Stomach smooth muscle (tissue), 2 donors: ENCODE measurements around the gene GPR146.
"Not testable (repeated sequence)": the region's sequence is repeated elsewhere in the genome, so short reads cannot be mapped to it uniquely, and the experiment has no call there.

Experiments used
- H3K27ac ChIP-seq: one replicate; pipeline ENCODE4 v1.7.0; 2013; ENCODE audit warnings: mild to moderate bottlenecking, low read length, inconsistent platforms
- H3K27me3 ChIP-seq, 2 donors: one replicate each; pipeline ENCODE4 v1.7.0; 2013; ENCODE audit warnings: low read length in 2 of 2; ENCODE audit not compliant: insufficient read depth in 2 of 2, control insufficient read depth in 1 of 2
- H3K36me3 ChIP-seq, 2 donors: one replicate each; pipeline ENCODE4 v1.7.0; 2013; ENCODE audit warnings: low read length in 2 of 2; ENCODE audit not compliant: control insufficient read depth in 2 of 2, insufficient read depth in 2 of 2
- H3K4me1 ChIP-seq: one replicate; pipeline ENCODE4 v1.7.0; 2013; ENCODE audit warnings: low read length; ENCODE audit not compliant: control insufficient read depth, insufficient read depth
- H3K4me3 ChIP-seq, 2 donors: one replicate each; pipeline ENCODE4 v1.7.0; 2013; ENCODE audit warnings: low read length in 2 of 2
- H3K9ac ChIP-seq, 2 donors: one replicate each; pipeline ENCODE4 v1.7.0; 2013; ENCODE audit warnings: low read length in 2 of 2, mild to moderate bottlenecking in 1 of 2
- H3K9me3 ChIP-seq, 2 donors: one replicate each; pipeline ENCODE4 v1.7.0; 2013; ENCODE audit warnings: low read length in 2 of 2; ENCODE audit not compliant: control insufficient read depth in 2 of 2
- donor health status: healthy.
- donor health status: Pancreatic carcinoma.

Gene GPR146, protein sequence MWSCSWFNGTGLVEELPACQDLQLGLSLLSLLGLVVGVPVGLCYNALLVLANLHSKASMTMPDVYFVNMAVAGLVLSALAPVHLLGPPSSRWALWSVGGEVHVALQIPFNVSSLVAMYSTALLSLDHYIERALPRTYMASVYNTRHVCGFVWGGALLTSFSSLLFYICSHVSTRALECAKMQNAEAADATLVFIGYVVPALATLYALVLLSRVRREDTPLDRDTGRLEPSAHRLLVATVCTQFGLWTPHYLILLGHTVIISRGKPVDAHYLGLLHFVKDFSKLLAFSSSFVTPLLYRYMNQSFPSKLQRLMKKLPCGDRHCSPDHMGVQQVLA

GRCh38 chr7:1044189-1045068 lies at the start of gene GPR146:
TSS of gene GPR146 (plus strand) at chr7:1044546. CDS start at chr7:1057516, 12,970 bp downstream.
- no peaks in the 10 kb centered on the region for H3K9me3 ChIP-seq
- H3K27ac ChIP-seq, result peak within 1 kb of the TSS; percentile 89
- H3K9ac ChIP-seq, result peak within 1 kb of the TSS; percentile 68 to 74
- no peaks in the 10 kb centered on the region for H3K27me3 ChIP-seq
- peaks cover 42% of the 10 kb centered on the region for H3K4me1 ChIP-seq
- peak within 1 kb of the TSS; percentile 69 to 80 for H3K4me3 ChIP-seq
- no peaks in the 10 kb centered on the region for H3K36me3 ChIP-seq

DNA sequence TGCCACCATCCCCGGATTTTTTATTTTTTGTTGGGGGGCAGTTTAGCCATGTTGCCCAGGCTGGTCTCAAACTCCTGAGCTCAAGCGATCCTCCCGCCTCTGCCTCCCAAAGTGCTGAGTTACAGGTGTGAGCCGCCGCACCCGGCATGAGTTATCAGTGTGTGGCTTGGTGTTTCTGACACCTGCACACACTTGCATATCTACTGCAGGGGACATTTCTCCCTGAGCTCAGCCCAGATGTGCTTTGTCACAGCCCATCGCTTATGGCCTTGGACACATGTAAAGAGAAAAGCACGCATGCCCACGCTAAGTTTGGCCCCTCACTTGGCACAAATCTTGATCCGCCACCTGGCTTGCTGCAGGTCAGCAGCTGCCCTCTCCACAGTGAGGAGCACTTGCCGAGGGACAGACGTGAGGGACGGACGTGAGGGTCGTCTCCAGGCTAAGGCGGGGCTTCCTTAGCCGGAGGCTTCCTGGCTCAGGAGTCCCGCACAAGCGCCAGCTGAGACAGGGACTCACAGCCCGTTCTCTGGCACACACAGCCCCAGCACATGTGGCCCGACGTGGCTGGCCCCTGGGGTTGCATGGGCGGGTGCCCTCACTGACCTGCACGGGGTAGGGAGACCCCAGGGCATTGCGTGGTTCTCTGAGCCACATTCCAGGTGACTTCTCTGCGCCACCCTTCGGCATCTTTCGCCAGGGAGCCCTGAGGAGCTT lies 49.6 kb upstream of the GPR146 start:
- Histone ChIP-seq H3K9me3 (no peaks in the 10 kb centered on the region), H3K27ac (no peak overlapping the region), H3K27me3 (no peaks in the 10 kb centered on the region), H3K36me3 (peaks cover 2 to 9% of the 10 kb centered on the region in 2 donors), H3K4me3 (no peak overlapping the region), H3K4me1 (peaks cover 9% of the 10 kb centered on the region), H3K9ac (no peak overlapping the region)

DNA sequence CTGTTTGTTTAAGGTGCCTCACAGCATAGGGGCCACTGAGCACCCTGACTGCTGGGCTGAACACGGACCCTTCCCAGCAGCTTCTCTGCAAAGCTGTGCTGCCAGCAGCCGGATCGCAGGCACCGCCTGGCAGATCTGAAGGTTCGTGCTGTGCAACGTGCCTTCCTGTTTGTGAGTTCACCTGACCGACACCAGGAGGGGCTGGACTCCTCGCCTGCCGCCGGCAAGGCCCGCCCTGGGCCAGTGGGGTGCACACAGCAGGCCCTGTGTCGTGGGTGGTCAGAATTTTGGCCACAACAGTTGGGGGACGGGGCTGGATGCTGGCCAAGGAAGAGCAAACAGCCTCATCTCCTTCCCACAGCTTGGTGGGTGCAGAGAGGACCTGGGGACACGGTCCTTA lies 48.8 kb upstream of the GPR146 start:
- no peaks in the 10 kb centered on the region for H3K9me3 ChIP-seq
- no peaks in the 10 kb centered on the region for H3K27me3 ChIP-seq
- H3K4me3 ChIP-seq, result no peak overlapping the region
- H3K4me1 ChIP-seq, result peaks cover 9% of the 10 kb centered on the region
- H3K9ac ChIP-seq, result no peak overlapping the region
- no peak overlapping the region for H3K27ac ChIP-seq
- H3K36me3 ChIP-seq, result peaks cover 2 to 11% of the 10 kb centered on the region in 2 donors

DNA sequence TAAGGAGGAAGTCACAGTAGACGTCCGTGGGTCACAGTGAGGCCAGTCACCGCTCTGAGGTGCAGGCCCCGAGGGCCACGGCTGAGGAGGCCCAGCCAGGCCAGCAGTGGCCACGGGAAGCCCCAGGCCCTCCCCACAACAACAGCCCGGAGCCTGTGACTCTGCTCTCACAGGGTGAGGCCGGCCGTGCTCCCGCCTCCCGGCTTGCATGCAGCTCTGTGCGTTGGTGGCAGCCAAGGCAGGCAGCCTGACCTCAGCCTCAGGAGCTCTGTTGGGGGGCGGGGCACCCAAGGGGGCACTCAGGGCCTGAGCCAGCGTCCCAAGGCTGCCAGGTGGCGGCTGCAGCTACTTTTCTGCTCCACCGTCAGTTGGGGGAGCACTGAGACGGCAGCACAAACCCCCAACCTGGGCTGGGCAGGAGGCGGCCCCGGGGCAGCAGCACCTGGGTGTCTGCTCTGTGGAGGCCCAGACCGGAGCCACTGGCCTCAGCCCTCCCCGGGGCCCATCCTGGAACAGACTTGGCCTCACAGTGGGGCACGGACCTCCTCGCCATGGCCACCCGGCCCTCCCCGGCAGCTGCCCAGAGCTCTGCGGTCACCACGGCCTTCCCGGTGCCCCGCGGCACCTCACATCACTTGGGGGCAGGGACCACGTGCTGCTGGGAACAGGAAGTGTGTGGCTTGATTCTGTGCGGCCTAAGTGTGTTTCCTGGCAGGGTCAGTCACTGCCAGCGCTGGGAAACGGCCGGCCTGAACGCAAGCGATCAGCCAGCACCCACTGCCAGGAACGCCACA lies 48.1 kb upstream of the GPR146 start:
- Histone ChIP-seq H3K4me1 (peaks cover 9% of the 10 kb centered on the region), H3K4me3 (no peak overlapping the region), H3K27me3 (no peaks in the 10 kb centered on the region), H3K27ac (no peak overlapping the region), H3K9ac (no peak overlapping the region), H3K9me3 (no peaks in the 10 kb centered on the region), H3K36me3 (peaks cover 2 to 11% of the 10 kb centered on the region in 2 donors)

- Histone ChIP-seq H3K4me1 (peaks cover 7% of the 10 kb centered on the region), H3K9me3 (no peaks in the 10 kb centered on the region), H3K36me3 (peaks cover 2 to 11% of the 10 kb centered on the region in 2 donors), H3K4me3 (no peak overlapping the region), H3K9ac (no peak overlapping the region), H3K27me3 (no peaks in the 10 kb centered on the region), H3K27ac (no peak overlapping the region)
These were observed 46.6 kb upstream of the GPR146 start for GRCh38 chr7:997404-998395.

GRCh38 chr7:999149-999879 lies 45.0 kb upstream of the GPR146 start:
- H3K9ac ChIP-seq, result no peak overlapping the region
- no peaks in the 10 kb centered on the region for H3K4me1 ChIP-seq
- peaks cover 2 to 11% of the 10 kb centered on the region in 2 donors for H3K36me3 ChIP-seq
- no peak overlapping the region for H3K4me3 ChIP-seq
- H3K27me3 ChIP-seq, result no peaks in the 10 kb centered on the region
- H3K27ac ChIP-seq, result no peak overlapping the region
- H3K9me3 ChIP-seq, result no peaks in the 10 kb centered on the region

DNA sequence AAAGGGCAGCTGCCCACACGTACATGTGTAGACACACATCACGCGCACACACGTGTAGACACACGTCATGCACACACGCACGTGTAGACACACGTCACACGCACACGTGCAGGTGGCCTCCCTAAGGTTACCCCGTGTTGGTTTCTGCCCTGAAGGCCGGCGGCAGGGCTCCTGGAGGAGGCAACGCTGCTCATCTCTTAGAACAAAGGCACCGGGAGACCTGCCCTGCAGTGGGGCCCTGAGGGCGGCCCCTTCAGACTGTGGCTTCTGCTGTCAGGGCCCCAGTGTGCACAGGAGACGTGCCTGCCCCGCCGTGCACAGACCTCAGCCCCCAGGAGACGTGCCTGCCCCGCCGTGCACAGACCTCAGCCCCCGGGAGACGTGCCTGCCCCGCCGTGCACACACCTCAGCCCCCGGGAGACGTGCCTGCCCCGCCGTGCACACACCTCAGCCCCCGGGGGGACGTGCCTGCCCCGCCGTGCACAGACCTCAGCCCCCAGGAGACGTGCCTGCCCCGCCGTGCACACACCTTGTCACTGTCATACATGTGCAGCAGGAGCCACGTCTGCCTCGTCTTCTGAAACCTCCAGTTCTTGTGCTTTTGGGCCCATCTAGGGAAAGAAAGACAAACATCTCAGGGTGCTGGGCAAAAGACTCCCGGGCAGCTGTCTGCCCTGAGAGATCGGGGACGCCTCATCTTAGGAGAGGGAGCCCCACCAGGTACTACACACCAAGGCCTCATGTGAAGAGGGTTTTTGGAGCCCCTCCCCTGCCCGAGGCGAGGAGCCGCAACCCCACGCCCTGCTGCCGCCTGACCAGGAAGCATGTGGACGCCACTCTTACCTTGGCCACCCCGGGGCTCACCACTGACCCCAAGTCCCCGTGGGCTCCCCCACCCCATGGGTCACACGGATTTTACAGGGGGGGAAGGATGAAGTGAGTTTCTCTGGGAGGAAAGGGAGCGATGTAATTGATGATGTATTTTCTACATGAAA lies 44.1 kb upstream of the GPR146 start:
- H3K27ac ChIP-seq, result no peak overlapping the region
- peaks cover 2 to 13% of the 10 kb centered on the region in 2 donors for H3K36me3 ChIP-seq
- H3K9ac ChIP-seq, result no peak overlapping the region
- no peaks in the 10 kb centered on the region for H3K9me3 ChIP-seq
- no peaks in the 10 kb centered on the region for H3K4me1 ChIP-seq
- H3K27me3 ChIP-seq, result no peaks in the 10 kb centered on the region
- H3K4me3 ChIP-seq, result no peak overlapping the region

DNA sequence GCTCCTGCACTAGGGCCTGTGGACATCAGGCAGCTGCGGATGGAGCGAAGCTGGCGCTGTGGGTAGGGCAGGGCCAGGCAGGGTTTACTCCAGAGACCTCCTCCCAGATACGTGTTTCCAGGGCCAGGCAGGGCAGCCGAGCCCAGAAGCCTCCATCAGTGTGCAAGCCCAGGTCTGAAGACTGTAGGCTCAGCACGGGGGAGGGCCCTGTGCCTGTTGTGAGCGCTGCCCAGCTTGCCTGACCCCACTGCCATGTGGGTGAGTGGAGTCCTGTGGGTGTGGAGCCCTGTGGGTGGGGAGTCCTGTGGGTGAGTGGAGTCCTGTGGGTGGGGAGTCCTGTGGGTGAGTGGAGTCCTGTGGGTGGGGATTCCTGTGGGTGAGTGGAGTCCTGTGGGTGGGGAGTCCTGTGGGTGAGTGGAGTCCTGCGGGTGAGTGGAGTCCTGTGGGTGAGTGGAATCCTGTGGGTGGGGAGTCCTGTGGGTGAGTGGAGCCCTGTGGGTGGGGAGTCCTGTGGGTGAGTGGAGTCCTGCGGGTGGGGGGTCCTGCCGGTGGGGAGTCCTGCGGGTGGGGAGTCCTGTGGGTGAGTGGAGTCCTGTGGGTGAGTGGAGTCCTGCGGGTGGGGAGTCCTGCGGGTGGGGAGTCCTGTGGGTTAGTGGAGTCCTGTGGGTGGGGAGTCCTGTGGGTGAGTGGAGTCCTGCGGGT lies 43.1 kb upstream of the GPR146 start:
- H3K9me3 ChIP-seq, H3K27me3 ChIP-seq, H3K4me3 ChIP-seq, H3K9ac ChIP-seq, H3K27ac ChIP-seq, H3K4me1 ChIP-seq: not testable (repeated sequence)
- peaks cover 2 to 12% of the 10 kb centered on the region in 2 donors for H3K36me3 ChIP-seq
